ENCODE results near the gene CEND1.

DNA sequence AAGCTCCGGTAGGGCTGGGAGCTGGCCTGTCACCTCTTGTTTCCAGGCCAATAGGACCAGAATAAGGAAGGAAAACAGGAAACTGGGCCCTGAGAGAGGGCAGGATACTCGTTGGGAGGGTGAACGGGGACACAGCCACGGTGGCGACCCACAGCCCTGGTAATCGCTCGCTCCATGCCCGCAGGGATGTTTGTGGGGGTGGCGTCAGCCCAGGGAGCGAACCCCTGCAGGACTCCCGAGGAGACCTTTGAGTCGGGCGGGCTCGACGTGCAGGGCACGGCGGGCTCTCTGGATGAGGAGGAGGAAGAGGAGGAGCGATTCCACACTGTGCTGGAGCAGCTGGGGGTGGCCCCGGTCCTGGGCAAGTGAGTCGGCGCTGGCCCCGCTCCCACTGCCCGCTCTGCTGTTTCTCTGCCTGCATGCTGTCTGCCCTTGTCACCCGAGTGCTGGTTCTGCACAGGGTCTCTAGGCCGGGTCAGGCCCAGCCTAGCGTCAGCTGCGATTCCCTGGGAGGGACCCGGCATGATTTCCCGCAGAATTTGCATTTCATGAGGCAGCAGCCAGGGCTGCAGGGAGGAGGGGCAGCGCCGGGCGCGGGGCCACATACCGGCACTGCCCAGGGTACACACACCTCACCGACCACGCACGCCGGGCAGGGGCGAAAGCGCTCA, 39.4 kb upstream of the CEND1 start:
- TF ChIP-seq CTCF (IDR thresholded peaks at IDR 0.05), result no peak
- no peak for TF ChIP-seq POLR2A (IDR thresholded peaks at IDR 0.05)
- no peak for TF ChIP-seq EP300 (IDR thresholded peaks at IDR 0.05)

All from tibial nerve (tissue), 4 donors.